Measurements from ENCODE around the gene PSMG1.
"Not testable (repeated sequence)": the region's sequence is repeated elsewhere in the genome, so short reads cannot be mapped to it uniquely, and the experiment has no call there.

The PSMG1 gene

DNA sequence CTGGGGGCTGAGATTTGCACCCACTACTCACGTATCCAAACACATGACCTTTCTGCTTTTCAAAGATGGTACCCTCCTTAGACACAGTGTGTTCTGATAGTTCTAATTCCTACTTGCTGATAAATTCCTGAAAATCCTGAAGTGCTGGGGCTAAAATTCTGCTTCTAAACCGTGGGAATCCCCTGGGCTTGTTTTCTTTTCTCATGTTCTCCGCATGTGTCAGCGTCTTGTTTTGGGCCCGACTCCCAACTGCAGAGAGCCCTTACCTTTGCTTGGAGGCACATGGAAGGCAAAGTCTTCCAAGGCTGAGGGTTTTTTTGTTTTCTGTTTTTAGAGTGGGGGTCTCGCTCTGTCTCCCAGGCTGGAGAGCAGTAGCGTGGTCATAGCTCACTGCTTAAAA, 27.2 kb downstream of the PSMG1 start:
- no peak for DNase-seq (ENCODE audit: low read depth in 3 of 3)

DNA sequence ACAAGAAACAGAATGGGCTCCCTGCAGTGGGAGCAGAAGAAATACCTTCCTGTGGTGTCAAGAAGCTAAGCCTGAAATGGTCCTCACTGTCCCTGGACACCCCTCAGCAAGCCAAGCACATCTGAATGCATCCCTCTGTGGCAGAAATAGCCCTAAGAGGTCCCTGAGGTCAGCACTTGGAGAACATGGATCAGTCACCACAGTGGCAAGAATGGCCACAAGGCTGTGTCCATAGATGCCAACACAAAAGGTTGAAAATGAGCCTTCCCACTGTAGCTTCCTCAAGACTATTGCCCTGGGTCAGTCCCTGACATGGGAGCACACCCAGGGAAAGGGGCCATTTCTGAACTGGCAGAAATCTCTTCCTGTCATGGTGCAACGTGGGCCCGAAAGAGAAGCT, 27.7 kb downstream of the PSMG1 start:
- DNase-seq (ENCODE audit: low read depth in 3 of 3), result no peak

DNA sequence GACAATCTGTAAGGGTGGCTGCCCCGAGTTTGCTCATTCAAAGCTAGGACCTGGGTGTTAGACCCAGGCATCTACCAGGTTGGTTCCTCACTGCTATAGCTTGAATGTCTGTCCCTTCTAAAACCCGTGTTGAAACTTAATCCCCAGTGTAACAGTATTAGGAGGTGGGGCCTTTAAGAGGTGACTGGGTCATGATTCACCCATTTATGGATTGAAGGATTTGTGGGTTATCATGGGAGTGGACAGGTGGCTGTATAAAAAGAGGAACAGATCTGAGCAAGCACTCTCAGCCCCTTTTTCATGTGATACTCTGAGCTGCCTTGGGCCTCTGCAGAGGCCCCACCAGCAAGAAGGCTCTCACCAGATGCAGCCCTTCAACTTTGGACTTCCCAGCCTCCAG, 29.4 kb downstream of the PSMG1 start:
- no peak for DNase-seq (ENCODE audit: low read depth in 3 of 3)

DNA sequence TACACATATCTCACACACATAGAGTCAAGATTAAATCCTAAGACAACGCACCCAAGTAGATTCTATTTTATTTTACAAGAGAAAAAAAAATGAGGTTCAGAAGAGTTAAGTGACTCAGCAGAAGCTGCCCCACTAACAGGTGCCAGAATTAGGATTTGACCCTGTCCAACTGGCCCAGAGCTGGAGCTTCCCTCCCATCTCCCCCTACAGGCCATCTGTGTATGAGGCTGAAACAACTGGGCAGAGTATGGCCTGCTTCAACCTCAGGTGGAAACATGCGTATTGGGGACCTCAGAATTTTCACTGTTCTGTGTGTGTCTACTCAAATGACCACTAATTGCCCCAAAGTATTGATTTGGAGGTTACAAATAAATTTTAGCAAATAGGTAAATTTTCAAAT, 29.9 kb downstream of the PSMG1 start:
- no peak for DNase-seq (ENCODE audit: low read depth in 3 of 3)

DNA sequence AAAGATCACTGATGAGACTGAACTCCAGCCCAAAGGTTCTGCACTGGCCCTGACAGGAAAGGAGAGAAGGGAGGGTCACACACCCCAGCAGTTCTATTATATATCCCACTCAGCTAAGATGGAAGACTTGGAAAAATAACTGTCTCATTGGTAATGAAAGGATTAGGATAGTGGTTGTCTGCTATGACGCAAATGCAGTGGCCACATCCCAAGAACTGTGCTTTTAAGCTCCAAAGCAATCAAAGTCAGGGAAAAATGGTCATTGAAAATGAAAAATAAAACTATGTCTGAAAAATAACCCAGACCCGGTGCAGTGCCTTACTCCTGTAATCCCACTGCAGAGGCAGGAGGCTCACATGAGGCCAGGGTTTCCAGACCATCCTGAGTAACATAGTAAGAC, 31.0 kb downstream of the PSMG1 start:
- DNase-seq (ENCODE audit: low read depth in 3 of 3), result no peak

DNA sequence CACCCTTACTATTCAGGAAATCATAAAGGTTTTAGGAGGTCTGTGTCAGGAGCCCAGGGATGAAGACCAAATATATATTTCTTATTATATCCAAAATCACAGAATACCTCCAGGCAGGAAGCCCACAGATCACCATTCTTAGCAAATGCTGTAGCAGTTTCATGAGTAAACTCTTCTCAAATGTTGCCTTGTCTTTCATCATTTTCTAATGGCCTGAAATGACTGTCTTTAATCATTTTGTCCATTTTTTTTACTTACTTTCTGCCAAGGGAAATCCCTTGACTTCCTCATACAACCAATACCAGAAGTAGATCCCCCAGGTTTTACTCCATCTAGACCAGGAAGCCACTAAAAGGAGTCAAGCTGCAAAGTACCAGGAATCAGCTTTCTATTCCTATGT, 32.4 kb downstream of the PSMG1 start:
- DNase-seq (ENCODE audit: low read depth in 3 of 3), result no peak

DNA sequence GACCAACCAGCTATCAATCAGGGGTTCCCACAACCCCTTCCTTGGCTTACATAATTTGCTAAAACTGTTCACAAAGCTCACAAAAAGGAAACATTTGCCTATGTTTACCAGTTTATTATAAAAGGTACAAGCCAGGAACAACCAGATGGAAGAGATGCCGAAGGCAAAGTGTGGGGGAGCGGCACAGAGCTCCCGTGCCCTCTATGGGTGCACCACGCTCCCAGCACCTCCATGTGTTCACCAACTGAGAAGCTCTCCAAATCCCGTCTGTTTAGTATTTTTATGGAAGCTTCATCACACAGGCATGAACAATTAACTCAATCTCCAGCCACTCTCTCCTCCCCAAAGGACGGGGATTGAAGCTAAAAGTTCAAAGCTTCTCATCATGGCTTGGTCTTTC, 32.9 kb downstream of the PSMG1 start:
- DNase-seq (ENCODE audit: low read depth in 3 of 3), result no peak

DNA sequence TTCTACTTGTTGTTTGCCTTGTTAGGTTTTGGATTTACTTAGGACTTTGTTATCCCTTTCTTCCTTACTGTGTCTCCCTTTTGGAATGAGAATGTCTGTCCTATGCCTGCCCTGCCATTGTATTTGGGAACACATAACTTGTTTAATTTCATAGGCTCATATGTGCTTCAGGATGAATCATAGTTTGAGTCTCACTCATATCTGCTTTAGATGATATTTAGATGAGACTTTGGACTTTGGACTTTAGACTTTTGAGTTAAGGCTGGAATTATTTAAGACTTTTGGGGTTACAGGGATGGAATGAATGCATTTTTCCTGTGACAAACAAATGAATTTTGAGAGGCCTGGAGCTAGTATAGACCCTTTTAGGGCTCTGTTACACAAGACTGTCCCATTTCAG, 33.4 kb downstream of the PSMG1 start:
- DNase-seq (ENCODE audit: low read depth in 3 of 3), result no peak

DNA sequence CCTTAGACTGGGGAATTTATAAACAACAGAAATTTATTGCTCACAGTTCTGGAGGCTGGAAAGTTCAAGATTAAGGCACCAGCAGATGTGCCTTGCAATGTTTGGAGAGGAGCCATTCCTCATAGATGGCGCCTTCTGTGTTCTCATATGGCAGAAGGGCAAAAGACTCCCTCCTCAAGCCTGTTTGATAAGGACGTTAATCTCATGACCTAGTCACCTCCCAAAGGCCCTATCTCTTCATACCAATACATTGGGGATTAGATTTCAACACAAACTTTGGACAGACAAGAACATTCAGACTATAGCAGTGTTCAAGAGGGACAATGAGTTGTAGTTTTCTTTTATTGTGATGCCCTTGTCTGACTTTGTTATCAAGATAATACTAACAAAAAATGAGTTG, 34.3 kb downstream of the PSMG1 start:
- DNase-seq (ENCODE audit: low read depth in 3 of 3), result no peak

DNA sequence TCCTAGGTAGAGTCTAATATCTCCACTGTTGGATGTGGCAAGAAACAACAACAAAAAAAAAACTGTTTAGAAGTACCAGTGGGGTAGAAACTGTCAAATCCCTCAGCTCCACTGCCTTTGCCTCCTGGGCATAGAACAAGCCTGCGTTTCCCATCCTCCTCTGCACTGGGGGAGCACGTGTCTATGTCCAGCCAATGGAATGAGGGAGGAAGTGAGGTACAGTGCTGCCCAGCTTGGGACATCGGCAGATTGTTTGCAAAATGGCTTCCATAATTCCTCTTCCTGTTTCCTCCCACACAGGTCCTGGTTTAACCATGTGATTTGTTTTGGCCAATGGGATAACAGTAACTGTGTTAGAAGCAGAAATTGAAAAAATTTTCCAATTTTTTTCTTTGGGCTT, 39.1 kb downstream of the PSMG1 start:
- DNase-seq (ENCODE audit: low read depth in 3 of 3), result no peak

DNA sequence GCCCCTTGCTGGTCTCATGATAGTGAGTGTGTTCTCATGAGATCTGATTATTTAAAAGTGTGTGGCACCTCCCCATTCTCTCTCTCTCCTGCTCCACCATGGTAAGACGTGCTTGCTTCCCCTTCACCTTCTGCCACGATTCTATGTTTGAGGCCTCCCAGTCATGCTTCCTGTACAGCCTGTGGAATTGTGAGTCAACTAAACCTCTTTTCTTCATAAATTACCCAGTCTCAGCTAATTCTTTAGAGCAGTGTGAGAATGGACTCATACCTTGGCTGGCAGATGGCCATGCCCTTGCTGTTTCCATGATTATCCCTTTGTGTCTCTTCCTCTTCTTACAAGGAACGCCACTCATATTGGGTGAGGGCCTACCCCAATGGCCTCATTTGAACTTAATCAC, 40.3 kb downstream of the PSMG1 start:
- DNase-seq (ENCODE audit: low read depth in 3 of 3), result no peak

DNA sequence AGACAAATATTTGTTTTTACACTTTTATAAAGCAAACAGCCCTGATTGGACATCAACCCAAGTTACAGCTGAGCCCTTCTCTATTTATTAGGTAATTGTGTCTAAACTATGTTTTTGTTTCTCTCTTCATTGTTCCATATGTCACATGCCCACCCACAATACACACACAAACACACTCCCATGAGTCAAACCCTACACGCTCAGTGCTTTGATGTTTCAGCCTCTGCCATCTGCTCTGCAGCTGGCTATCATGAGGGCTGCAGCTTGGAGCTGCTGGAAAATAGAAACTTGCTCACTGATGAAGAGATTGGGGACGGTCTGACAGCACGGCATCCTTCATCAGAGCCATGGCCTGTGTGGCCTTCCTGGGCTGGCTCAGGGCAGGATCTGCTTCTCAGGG, 41.7 kb downstream of the PSMG1 start:
- DNase-seq (ENCODE audit: low read depth in 3 of 3), result no peak

DNA sequence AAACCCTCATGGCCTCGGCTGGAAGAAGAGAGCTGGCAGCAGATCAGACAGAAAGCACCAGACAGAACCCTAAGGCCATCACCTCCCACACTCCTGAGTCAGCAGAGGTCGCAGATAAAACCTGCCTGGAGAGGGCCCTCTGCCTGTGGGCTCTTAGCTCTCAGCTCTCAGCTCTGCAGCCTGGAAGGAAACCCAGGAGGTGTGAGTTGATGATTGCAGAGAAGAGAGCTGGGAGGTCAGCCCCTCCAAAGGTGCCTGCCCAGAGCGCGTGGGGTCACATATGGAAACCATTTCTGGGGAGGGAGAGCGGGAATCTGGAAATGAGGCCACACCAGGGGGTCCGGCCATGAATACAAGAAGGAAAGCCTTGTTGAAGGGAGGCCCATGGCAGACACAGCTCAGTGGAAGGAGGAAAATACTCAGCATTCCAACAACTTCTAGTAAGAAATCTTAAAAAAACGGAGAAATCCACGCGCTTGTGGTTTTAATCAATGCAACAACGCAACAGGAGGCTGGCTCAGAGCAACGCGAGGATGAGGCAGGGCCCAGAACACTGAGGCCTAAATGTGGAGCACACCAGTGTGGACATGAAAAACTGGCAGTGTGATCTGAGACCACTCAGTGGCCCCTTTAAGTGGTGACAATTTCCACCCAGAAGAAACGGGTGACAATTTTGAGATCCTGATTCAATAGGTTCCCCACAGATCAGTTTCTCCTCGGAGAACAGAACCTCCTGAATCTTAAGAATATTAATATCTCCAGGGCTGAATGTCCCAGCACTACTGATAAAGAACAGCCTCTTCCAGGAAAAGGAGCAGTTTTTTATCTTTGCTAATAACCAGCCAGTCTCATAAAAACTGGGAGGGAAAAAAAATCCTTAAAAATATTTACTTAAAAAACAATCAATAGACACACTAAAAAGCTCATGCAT, 45.7 kb downstream of the PSMG1 start:
- DNase-seq (ENCODE audit: low read depth in 3 of 3), result no peak

DNA sequence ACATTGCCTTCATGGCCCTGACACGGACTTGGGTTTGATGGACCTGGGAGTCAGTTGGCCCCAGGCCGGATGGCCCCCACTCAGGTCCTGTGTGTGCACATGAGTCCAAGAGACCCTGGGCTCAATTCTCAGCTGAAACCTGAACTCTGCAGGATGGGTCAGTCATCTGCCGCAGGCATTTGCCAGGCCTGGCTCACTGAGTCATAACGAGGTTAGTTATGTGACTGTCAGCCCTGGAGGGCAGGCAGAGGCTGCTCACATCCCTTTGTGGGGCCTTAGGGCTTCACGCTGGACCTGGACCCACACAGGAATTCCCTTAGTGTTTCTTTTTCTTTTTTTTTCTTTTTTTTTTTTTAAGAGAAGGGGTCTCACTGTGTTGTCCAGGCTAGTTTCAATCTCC, 46.5 kb downstream of the PSMG1 start:
- DNase-seq (ENCODE audit: low read depth in 3 of 3), result no peak

DNA sequence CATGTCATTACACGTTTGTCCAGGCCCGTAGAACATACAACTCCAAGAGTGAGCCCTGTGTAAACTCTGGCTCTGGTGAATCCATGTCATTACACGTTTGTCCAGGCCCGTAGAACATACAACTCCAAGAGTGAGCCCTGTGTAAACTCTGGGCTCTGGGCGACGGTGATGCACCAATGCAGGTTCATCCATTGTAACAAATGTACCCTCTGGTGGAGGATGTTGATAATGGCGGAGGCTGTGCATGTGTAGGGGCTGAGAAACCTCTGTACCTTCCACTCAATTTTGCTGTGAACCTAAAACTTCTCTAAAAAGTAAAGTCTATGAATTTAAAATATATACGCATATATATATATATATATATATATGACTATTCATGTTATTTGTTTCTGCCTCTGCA, 47.1 kb downstream of the PSMG1 start:
- DNase-seq (ENCODE audit: low read depth in 3 of 3), result not testable (repeated sequence)

DNA sequence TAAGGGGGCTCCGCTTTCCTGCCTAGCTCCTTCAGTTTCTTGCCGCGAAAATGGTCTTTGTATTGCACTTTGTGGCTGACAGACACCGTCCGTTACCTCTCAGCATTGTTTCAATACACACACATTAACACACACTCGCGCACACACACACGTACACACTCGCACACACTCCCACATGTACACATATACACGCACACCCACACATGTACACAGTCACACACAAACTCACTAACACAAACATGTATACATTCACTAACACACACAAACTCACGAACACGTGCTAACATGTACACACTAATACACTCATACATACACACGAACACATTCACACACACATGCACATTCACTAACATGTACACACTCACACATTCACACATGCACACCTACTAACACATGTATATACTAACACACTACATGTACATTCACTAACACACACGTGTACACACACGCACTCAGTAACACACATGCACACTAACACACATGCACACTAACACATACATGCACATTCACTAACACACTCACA, 48.9 kb downstream of the PSMG1 start:
- no peak for DNase-seq (ENCODE audit: low read depth in 3 of 3)

DNA sequence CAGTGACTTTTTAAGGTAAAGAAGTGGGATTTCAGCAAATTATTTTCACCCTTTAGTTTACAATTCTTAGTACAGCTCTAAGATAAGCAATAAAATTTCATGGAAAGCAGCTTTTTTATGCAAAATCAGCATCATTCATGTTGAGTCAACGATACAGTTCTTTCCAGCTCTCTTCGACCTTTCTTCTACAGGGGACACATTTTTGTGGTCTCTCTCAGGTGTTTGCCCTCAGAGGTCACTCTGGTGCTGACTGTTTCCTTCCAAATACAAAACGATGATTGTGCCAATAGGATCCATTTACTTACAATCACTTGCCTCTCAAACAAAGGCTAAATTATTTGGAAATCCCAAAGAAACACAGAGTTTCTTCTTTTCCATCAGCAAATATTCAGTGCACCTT, 51.0 kb downstream of the PSMG1 start:
- DNase-seq (ENCODE audit: low read depth in 3 of 3), result no peak

DNA sequence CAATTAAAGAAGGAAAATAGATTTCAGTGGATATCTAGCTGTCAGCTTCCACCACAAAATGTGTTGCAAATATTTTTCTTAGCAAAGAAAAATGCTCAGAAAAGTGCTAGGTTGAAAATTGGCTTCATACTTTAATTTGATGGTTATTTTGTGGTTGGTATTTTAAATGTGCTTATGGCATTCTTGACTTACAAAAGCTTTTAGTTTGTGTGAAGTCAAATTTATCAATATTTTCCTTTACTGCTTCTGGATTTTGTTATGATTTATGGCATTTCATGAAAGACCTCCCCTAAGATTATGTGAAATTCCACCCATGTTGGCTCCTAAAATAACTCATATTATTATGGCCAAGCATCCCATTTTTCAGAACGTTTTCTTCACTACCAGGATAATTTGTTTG, 51.5 kb downstream of the PSMG1 start:
- no peak for DNase-seq (ENCODE audit: low read depth in 3 of 3)

DNA sequence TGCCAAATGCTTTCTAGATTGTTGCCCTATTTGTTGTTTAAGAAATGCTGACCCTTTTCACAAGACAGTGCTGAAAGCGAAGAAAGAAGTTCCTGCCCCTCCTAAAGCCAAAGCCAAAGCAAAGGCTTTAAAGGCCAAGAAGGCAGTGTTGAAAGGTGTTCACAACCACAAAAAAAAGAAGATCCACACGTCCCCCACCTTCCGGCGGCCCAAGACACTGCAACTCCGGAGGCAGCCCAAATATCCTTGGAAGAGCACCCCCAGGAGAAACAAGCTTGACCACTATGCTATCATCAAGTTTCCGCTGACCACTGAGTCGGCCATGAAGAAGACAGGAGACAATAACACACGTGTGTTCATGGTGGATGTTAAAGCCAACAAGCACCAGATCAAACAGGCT, 55.7 kb downstream of the PSMG1 start:
- DNase-seq (ENCODE audit: low read depth in 3 of 3), result no peak

DNA sequence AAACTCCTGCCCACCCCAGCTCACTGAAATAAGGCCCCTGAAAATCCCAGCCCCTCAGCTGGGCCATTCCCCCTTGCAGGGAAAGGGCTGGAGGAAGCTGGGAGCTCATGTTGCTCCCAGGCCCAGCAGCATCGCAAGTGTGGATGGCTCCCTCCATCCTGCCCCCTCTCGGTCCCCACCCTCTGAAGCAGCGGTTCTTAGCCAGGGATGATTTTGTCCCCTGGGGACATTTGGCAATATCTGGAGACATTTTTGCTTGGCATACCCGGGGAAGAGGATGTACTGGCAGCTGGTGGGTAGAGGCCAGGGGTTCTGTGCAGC, 56.8 kb downstream of the PSMG1 start:
- DNase-seq (ENCODE audit: low read depth in 3 of 3), result no peak

DNA sequence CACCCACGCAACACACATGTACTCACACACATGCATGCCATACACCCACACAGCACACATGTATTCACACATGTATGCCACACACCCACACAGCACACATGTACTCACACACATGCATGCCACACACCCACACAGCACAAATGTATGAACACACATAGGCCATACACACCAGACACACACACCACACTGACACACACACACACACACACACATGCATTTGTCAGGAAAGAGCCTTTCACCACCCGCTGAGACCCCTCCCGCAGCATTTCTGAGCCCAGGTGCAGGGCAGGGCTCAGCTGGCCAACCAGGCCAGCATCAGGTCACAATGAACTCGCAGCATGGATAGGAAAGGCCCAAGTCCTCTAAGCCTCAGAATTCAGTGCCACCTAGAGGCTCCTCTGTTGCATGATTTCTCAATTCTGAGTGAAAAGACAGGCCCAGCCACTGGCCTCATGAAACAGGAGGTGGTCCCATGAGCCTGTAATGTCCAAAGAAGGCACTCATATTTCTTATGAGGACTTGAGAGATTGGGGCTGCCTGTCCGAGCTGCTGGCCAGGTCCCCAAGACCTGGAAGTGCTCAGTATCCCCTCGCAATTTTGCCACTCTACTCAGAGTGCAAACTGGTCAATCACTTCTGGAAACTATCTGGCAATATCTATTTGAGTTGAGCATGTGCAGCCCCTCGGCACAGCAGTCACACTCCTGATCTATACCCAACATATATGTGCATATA, 57.3 kb downstream of the PSMG1 start:
- no peak for DNase-seq (ENCODE audit: low read depth in 3 of 3)
